Keratinocyte (primary cell): ENCODE data around the gene SURF4. TPM values are rescaled to one million over a fixed set of nuclear protein-coding genes. Genes with fewer than 3 reads are reported as not detected.
"Not testable (repeated sequence)": the region's sequence is repeated elsewhere in the genome, so short reads cannot be mapped to it uniquely, and the experiment has no call there.

Experiments
- DNase-seq: peaks from one replicate; pipeline ENCODE4 v3.0.0-alpha.2; 2011; ENCODE audit warnings: low read depth, missing footprints, low spot score
- FAIRE-seq: peaks from 2 replicates; lab custom pipeline; 2011; peaks lifted over from hg19 to GRCh38; lab: Jason Lieb, UNC
- H2AFZ ChIP-seq: 2 replicates; pipeline ENCODE4 v1.6.0; 2012; ENCODE audit warnings: low read length, control low read depth, inconsistent platforms; ENCODE audit not compliant: control insufficient read depth
- H3K27ac ChIP-seq: 2 replicates; pipeline ENCODE4 v1.5.1; 2011; ENCODE audit warnings: low read length; ENCODE audit not compliant: control insufficient read depth, insufficient read depth
- H3K27me3 ChIP-seq: 3 replicates; pipeline ENCODE4 v1.6.0; 2011; ENCODE audit warnings: low read length; ENCODE audit not compliant: control insufficient read depth, insufficient read depth; ENCODE audit errors: extremely low read depth
- H3K36me3 ChIP-seq, 2 experiments: 2 replicates in 1 of 2; 3 replicates in 1 of 2; pipeline ENCODE4 v1.5.1; 2011; ENCODE audit warnings: low read length in 2 of 2, mild to moderate bottlenecking in 1 of 2; ENCODE audit not compliant: control insufficient read depth in 2 of 2, insufficient read depth in 2 of 2; ENCODE audit errors: extremely low read depth in 1 of 2
- H3K4me1 ChIP-seq: 3 replicates; pipeline ENCODE4 v1.5.1; 2011; ENCODE audit warnings: low read length; ENCODE audit not compliant: control insufficient read depth, insufficient read depth; ENCODE audit errors: extremely low read depth
- H3K4me2 ChIP-seq: 3 replicates; pipeline ENCODE4 v1.6.0; 2011; ENCODE audit warnings: low read depth, low read length; ENCODE audit not compliant: control insufficient read depth, insufficient read depth; ENCODE audit errors: extremely low read depth
- H3K4me3 ChIP-seq, 3 experiments: fragments of 200-600 bp in 1 of 3; sonication (generic) in 1 of 3; 2 replicates in 2 of 3; 3 replicates in 1 of 3; pipeline ENCODE4 v1.5.1; 2011 to 2016; ENCODE audit warnings: low read length in 3 of 3, mild to moderate bottlenecking in 3 of 3, control low read depth in 2 of 3, inconsistent platforms in 1 of 3, low read depth in 1 of 3, mixed read lengths in 1 of 3, mixed run types in 1 of 3, moderate library complexity in 1 of 3; ENCODE audit not compliant: control insufficient read depth in 2 of 3, insufficient read depth in 2 of 3; ENCODE audit errors: extremely low read depth in 1 of 3
- H3K79me2 ChIP-seq: 2 replicates; pipeline ENCODE4 v1.6.0; 2012; ENCODE audit warnings: low read length; ENCODE audit not compliant: control insufficient read depth, insufficient read depth
- H3K9ac ChIP-seq: 3 replicates; pipeline ENCODE4 v1.6.0; 2011; ENCODE audit warnings: low read length; ENCODE audit not compliant: control insufficient read depth, insufficient read depth; ENCODE audit errors: extremely low read depth
- H3K9me1 ChIP-seq: 3 replicates; pipeline ENCODE4 v1.6.0; 2011; ENCODE audit warnings: low read length; ENCODE audit not compliant: control insufficient read depth, insufficient read depth; ENCODE audit errors: extremely low read depth
- H3K9me3 ChIP-seq: 2 replicates; pipeline ENCODE4 v1.5.1; 2012; ENCODE audit warnings: low read depth, low read length; ENCODE audit not compliant: control insufficient read depth
- H4K20me1 ChIP-seq: 3 replicates; pipeline ENCODE4 v1.6.0; 2011; ENCODE audit warnings: low read length; ENCODE audit not compliant: control insufficient read depth, insufficient read depth; ENCODE audit errors: extremely low read depth
- EZH2 ChIP-seq: IDR thresholded peaks from one replicate; pipeline ENCODE4 v1.6.1; 2012; ENCODE audit warnings: inconsistent platforms, mild to moderate bottlenecking, low read length, moderate library complexity
- dilution Hi-C: fragments of 300-500 bp; cut with MboI; formaldehyde crosslinking; loops from one replicate; pipeline ENCODE4 v1.7.0; 2020; ENCODE audit warnings: low sequenced_read_pairs; ENCODE audit not compliant: extremely low pct_ligation_motif_present
- polyA plus RNA-seq, 5 experiments: library from polyadenylated mRNA; depleted of rRNA in 3 of 5; stranded (reverse) in 3 of 5; stranded (forward) in 1 of 5; unstranded in 1 of 5; fragments of >200 nt; gene quantifications; 1 replicate in 1 of 5; 2 replicates in 3 of 5; 3 replicates in 1 of 5; pipeline versions ENCODE4 v1.2.1 to v1.2.3, GENCODE V29; 2011 to 2012; ENCODE audit warnings: missing spikeins in 2 of 5, low read depth in 1 of 5, low replicate concordance in 1 of 5
- TF ChIP-seq, protein P1 (sequence below), 3 experiments: IDR thresholded peaks in 1 of 3; conservative IDR thresholded peaks in 1 of 3; optimal IDR thresholded peaks in 1 of 3; 2 replicates in 2 of 3; 3 replicates in 1 of 3; pipeline versions ENCODE3 to v1.5.1; 2011; ENCODE audit warnings: low read length in 3 of 3, mild to moderate bottlenecking in 3 of 3, moderate library complexity in 2 of 3, control low read depth in 1 of 3, inconsistent platforms in 1 of 3; ENCODE audit not compliant: insufficient read depth in 2 of 3; ENCODE audit errors: extremely low read depth in 1 of 3

Gene SURF4
- polyA plus RNA-seq, 1 donor (not counting 4 experiments of a cell fraction or from before 2014, with no cell fraction given), result 153 TPM

- H3K9me3 ChIP-seq, H3K4me3 ChIP-seq, H3K4me1 ChIP-seq, H3K9me1 ChIP-seq, H3K27me3 ChIP-seq, H3K4me2 ChIP-seq, H2AFZ ChIP-seq, FAIRE-seq, H3K27ac ChIP-seq, dilution Hi-C loops, H4K20me1 ChIP-seq, H3K9ac ChIP-seq, DNase-seq: not testable (repeated sequence)
- Histone ChIP-seq H3K79me2 (peaks cover 25% of the 10 kb centered on the region), H3K36me3 (peaks cover 20 to 30% of the 10 kb centered on the region in 2 experiments)
- TF ChIP-seq, protein P1, sequence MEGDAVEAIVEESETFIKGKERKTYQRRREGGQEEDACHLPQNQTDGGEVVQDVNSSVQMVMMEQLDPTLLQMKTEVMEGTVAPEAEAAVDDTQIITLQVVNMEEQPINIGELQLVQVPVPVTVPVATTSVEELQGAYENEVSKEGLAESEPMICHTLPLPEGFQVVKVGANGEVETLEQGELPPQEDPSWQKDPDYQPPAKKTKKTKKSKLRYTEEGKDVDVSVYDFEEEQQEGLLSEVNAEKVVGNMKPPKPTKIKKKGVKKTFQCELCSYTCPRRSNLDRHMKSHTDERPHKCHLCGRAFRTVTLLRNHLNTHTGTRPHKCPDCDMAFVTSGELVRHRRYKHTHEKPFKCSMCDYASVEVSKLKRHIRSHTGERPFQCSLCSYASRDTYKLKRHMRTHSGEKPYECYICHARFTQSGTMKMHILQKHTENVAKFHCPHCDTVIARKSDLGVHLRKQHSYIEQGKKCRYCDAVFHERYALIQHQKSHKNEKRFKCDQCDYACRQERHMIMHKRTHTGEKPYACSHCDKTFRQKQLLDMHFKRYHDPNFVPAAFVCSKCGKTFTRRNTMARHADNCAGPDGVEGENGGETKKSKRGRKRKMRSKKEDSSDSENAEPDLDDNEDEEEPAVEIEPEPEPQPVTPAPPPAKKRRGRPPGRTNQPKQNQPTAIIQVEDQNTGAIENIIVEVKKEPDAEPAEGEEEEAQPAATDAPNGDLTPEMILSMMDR (optimal IDR thresholded peaks at IDR 0.05 in 1 of 3, IDR thresholded peaks at IDR 0.05 in 1 of 3, conservative IDR thresholded peaks at IDR 0.05 in 1 of 3; ENCODE audit: extremely low read depth in 1 of 3, insufficient read depth in 2 of 3, low read length in 3 of 3), result peak; percentile 26 to 60 (median 37)
Observed at GRCh38 chr9:133329306-133330156, 46.3 kb downstream of the SURF4 start.

GRCh38 chr9:133327834-133328484 lies 47.9 kb downstream of the SURF4 start:
- H3K4me3 ChIP-seq, result no peak overlapping the region
- no peaks in the 10 kb centered on the region for H3K9me1 ChIP-seq
- H3K27ac ChIP-seq, result no peak overlapping the region
- TF ChIP-seq, protein P1 (optimal IDR thresholded peaks at IDR 0.05 in 1 of 3, IDR thresholded peaks at IDR 0.05 in 1 of 3, conservative IDR thresholded peaks at IDR 0.05 in 1 of 3; ENCODE audit: extremely low read depth in 1 of 3, insufficient read depth in 2 of 3, low read length in 3 of 3), result no peak
- no peak for TF ChIP-seq EZH2
- FAIRE-seq (no peak), DNase-seq (no peak)
- dilution Hi-C loops, result no loop called here
- peaks cover 11% of the 10 kb centered on the region for H3K79me2 ChIP-seq
- no peak overlapping the region for H2AFZ ChIP-seq
- no peaks in the 10 kb centered on the region for H4K20me1 ChIP-seq
- peaks cover 12 to 21% of the 10 kb centered on the region in 2 experiments for H3K36me3 ChIP-seq
- peaks cover 4% of the 10 kb centered on the region for H3K27me3 ChIP-seq
- no peaks in the 10 kb centered on the region for H3K9me3 ChIP-seq
- H3K4me1 ChIP-seq, result no peaks in the 10 kb centered on the region
- H3K9ac ChIP-seq, result no peak overlapping the region
- no peak overlapping the region for H3K4me2 ChIP-seq

DNA sequence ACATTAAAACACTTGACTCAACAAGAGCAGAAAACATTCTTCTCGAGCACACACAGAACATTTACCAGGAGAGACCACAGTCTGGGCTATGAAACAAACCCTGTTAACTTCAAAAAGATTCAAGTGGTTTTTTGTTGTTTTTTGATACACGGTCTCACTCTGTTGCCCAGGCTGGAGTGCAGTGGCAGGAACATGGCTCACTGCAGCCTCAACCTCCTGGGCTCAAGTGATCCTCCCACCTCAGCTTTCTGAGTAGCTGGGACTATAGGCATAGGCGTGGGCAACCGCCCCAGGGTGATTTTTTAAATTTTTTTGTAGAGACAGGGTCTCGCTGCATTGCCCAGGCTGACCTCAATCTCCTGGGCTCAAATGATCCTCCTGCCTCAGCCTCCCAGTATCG lies 48.8 kb downstream of the SURF4 start:
- H3K4me3 ChIP-seq, H3K79me2 ChIP-seq, H3K9me3 ChIP-seq, H3K9ac ChIP-seq, FAIRE-seq, DNase-seq, H3K27ac ChIP-seq, H4K20me1 ChIP-seq, H2AFZ ChIP-seq, H3K4me1 ChIP-seq, H3K27me3 ChIP-seq, H3K9me1 ChIP-seq, dilution Hi-C loops, H3K4me2 ChIP-seq: not testable (repeated sequence)
- H3K36me3 ChIP-seq, result peaks cover 7 to 12% of the 10 kb centered on the region in 2 experiments
